GM12874 (cell line): ENCODE results near the gene GALNT2.

Source experiments
- TF ChIP-seq, protein P1 (sequence below): IDR thresholded peaks from 2 replicates; pipeline ENCODE4 v1.5.1; 2011; ENCODE audit warnings: low read depth, mild to moderate bottlenecking, control low read depth, low read length, moderate library complexity; ENCODE audit not compliant: insufficient read depth

GALNT2 gene

DNA sequence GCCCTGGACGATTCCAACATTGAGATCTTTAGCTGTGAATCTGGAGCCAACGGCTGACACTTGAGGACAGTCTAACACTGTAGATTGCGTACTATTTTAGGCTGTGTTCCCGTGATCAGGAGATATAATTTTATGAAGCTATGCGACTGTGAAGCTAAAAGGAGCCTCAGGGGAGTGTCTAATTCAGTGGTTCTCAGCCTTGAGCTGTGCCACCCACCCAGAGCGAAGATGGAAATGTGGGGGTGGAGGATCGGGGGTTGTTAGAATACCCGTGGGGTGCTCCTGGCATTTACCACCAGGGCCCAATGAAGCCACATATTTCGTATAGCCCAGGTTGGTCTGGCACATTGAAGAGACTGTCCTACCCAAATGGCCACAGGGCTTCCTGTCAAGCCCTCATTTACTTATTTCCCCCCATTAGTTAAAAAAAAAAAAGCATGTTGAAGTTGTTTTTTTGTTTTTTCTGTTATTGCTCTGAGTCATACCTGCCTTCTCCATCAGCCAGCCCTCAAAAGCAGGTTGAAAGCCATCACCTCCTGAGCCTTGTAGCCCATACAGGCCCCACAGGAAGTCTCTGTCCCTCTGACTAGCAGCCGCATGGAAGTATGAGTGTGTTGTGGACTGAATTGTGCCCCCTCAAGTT, 141.7 kb downstream of the GALNT2 start:
- TF ChIP-seq, protein P1, sequence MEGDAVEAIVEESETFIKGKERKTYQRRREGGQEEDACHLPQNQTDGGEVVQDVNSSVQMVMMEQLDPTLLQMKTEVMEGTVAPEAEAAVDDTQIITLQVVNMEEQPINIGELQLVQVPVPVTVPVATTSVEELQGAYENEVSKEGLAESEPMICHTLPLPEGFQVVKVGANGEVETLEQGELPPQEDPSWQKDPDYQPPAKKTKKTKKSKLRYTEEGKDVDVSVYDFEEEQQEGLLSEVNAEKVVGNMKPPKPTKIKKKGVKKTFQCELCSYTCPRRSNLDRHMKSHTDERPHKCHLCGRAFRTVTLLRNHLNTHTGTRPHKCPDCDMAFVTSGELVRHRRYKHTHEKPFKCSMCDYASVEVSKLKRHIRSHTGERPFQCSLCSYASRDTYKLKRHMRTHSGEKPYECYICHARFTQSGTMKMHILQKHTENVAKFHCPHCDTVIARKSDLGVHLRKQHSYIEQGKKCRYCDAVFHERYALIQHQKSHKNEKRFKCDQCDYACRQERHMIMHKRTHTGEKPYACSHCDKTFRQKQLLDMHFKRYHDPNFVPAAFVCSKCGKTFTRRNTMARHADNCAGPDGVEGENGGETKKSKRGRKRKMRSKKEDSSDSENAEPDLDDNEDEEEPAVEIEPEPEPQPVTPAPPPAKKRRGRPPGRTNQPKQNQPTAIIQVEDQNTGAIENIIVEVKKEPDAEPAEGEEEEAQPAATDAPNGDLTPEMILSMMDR: no peak

DNA sequence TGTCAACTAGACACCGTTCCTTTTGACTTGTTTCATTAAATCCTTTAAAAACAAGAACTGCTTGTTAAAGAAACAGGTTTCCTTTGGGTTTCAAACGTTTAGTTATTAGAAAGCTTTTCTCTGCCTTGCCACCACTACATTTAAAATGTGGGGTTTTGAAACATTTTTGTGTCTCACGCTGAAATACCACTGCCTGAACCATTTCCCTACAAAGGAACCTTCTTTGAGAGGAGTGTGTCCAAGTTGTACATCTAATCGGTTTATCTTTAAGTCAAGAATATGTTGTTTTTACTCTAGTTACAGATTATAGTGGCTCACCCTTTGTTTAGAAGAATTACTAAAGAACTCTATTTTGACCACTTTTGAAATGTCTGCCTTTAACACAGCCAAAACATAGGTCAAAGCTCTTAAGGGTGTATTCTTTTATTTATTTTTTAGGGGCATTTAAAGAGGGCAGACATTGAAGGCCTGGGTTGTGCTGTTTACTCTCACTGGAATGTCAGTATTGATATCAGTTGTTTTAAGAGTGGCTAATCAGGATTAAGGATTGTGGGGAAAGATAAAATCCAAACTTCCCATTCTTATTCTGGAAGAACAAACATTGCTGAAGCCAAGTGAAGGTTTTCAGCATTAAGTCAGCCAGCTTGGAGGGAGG, 143.4 kb downstream of the GALNT2 start:
- TF ChIP-seq, protein P1: no peak

DNA sequence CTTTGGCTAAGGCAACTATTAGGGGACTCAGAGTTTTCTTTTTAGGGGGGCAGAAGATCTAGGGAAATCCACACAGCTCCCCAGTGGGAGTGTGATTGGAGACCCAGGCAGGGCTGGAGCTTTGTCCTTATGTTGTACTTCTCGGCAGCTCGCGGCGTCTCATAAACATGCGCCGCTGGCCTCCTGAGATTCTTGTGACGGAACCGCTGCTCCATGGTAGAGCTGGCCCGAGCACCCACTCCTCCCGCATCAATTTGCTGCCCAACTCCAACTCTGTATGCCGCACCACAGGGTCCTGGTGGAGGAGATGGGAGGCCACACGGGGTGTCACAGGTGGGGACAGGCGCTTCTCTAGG, 143.9 kb downstream of the GALNT2 start:
- TF ChIP-seq, protein P1: no peak

DNA sequence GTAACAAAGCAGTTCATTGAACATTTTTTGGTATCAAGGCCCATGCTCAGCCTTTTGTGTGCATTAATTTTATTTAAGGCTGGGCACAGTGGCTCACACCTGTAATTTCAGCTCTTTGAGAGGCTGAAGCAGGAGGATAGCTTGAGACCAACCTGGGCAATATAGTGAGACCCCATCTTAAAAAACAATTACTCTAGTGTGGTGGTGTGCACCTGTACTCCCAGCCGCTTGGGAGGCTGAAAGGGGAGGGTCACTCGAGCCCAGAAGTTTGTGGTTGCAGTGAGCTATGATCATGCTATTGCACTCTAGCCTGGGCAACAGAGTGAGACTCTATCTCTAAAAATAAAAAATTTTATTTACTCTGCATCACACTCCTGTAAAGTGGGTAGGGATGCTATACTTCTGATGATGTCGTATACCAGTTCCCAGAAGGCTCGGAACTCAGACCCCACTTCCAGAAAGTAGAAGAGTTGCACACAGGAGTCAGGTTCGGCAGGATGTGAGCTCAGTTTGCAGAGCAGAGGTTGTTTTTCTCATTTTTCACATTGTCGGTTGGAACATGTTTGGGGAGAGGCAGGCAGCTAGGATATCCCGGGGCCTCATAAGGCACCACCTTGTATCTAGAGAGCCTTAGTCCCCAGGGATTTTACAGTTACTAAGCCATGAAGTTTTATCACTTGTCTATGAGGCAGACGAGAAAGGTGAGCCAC, 144.6 kb downstream of the GALNT2 start:
- TF ChIP-seq, protein P1: no peak

DNA sequence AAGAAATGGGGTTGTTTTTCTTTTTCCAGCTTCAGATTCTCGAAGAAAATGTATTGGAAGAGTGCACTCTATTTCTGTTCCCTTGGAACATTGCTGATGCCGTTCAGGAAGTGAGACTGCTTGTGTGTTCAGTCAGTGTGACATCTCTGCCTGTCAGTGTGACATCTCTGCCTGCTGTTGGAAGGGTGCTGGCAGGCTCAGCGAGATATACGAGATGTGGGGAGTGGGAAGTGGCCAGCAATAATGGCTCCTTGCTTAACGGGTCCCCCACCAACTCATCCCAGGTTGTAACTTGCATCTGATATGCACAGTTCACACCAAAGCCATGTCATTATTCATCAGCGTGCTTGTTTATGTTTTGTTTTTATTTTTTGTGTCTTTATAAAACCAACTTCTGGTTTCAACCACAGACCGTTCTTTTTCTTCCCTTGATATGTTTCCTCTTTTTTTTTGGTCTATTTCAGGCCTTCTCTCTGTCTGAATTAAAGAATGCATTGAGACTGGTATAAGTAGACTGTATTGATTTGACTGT, 145.4 kb downstream of the GALNT2 start:
- TF ChIP-seq, protein P1: no peak

DNA sequence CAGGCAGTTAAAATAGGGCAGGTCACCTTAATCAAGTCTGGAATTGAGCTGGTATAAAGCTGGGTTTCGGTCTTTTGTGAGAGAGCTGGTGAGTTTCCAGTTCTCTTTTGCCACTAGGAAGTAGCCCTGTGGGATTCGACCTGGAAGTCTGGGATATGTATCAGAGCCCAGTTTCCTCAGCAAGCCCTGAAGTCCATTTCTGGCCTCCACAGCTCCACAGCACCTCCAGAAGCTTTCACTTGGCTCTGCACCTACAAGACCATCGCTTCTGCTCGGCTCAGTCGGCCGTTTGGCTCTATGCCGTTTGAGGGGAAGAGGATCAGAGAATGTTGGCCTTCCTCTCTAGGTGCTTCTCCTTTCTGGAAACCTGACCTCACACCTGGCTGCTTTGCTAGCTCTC, 148.0 kb downstream of the GALNT2 start:
- TF ChIP-seq, protein P1: no peak

DNA sequence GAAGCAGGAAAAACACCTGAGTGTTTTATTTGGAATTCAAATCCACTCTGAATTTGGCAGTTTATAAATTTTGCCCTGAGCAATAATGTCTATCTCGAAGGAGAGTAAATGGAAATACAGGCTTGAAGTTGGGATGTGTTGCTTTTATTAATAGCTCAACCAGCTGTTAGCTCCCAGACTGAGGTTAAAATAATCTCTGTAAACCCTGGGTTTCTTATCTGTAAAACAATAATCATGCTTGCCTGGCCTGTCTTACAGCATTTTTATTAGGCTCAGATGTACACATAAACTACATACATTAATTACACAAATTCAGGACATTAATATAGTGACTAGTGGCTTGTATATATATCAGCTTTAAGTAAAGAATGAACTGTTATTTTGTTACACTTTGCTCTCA, 148.5 kb downstream of the GALNT2 start:
- TF ChIP-seq, protein P1: no peak
